GM18517 (cell line): ENCODE results near the gene HPS3.

Experiments used
- ATAC-seq: cut with Tn5 transposase; IDR thresholded peaks from one replicate; pipeline ENCODE4 v1.9.1; 2021; ENCODE audit warnings: mild to moderate bottlenecking, moderate library complexity; ENCODE audit not compliant: unreplicated experiment

HPS3 gene

DNA sequence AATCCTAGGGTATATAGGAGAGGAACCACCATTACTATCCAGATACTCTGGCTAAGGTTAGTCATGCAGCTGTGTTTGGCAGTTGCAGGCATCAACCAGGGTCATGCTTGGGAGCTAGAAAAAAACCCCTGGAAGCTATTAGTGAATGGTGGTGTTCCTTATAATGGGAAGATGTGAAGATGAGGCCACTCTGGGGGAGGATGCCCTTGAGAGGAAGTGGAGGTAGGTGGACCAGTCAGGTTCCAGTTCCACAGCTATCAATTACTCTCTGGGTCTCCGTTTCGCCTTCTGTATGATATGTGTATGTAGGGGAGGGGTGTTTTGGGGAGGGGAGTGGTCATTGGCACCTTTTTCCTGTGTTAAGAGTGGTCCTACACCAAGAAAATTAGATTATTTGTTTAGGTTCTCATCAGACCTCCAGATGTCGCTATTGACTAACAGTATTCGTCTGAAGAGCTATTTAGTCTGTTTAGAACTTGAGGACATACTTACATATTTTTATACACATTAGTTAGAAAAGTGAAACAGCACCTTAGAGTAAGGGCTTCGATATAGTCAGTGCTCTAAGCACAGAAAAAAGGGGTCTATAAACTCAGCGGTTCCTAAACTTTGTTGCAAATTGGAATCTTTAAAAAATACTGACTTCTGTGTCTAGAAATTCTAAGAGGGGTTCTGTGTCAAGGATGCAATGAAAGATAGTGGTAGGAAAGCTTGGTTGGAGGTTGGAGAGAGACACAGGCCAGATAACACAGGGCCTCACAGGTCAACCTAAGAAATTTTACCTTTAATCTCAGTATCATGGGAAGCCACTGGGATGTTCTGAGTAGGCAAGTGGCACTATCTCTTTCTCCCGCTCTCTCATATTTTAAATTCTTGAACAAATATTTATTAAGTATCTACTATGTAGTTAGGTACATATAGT is 9.1 kb upstream of the HPS3 start:
- ATAC-seq: peak; percentile 49

DNA sequence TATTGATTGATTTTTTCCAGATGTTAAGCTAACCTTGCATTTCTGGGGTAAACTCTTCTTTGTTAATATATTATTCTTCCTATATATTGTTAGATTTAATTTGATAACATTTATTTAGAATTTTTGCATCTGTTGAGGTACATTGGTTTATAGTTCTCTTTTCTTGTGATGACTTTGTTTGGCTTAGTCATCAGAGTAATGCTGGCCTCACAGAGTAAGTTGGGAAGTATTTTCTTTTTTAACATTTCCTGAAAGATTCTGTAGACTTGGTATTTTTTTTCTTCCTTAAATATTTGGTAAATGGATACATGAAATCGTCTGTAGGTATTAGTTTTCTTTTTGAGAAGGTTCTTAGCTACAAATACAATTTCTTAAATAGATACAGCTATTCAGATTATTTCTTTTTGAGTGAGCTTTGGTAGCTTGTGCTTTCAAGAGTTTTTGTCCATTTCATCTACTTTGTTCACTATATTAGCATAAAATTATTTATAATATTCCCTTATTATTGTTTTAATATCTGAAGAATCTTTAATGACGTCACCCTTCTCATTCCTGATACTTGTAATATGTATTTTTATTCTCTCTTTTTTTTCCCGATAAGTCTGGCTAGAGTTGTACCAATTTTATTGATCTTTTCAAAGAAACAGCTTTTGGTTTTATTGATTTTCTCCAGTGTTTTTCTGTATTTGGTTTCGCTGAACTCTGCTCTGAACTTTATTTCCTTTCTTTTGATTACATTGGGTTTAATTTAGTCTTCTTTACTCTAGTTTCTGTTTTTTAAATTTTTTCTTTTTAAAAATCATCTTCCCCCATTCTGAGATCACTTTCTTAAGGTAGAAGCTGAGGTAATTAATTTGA is 6.5 kb upstream of the HPS3 start:
- ATAC-seq: no peak

DNA sequence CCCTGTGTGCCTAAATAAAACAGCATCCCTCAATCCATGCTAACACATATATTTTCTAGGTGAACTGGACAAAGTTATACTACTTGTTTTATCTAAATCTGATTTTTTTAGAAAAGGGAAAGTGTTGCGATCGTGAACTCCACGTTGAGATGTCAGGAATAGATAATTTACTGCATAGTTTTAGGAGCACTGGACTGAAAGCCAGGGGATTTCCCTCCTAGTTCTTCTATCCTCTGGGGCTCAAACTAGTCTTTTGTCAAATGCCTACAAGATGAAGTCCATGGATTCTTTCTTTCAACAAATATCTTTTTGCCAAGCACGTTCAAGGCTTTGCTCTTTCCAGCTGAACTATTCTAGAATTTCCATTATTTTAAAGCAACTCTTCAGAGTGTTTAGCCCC is 617 bp upstream of the HPS3 start:
- no peak for ATAC-seq

DNA sequence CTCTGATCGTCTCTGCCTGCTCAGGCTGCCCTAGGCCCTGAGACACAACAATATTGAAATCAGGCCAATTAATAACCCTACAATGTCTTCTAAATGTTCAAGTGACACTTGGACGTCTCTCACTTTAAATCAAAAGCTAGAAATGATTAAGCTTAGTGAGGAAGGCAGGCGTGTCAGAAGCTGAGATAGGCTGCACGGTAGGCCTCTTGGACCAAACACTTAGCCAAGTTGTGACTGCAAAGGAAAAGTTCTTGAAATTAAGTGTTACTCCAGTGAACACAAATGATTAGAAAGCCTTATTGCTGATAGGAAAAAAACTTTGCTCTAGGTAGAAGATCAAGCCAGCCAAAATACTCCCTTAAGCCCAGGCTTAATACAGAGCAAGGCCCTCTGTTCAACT is 2.2 kb downstream of the HPS3 start:
- no peak for ATAC-seq

DNA sequence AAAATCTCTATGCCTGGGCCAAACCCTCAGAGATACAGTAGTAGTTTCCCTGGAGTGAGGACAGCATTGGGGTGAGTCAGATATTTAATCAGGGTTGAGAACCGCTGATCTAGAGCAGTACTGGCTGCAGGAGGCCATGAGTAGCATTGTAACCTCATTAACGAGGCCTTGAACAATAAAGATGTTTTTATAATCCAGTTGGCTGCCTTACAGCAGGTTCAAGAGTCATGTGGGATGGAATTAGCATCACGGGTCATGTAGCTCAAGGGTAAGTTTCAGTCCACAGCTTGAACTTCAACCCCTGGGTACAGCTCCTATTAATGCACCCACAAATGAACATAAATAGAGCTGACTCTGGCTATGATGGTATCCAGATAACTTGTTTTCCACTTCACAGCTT is 5.1 kb downstream of the HPS3 start:
- no peak for ATAC-seq

DNA sequence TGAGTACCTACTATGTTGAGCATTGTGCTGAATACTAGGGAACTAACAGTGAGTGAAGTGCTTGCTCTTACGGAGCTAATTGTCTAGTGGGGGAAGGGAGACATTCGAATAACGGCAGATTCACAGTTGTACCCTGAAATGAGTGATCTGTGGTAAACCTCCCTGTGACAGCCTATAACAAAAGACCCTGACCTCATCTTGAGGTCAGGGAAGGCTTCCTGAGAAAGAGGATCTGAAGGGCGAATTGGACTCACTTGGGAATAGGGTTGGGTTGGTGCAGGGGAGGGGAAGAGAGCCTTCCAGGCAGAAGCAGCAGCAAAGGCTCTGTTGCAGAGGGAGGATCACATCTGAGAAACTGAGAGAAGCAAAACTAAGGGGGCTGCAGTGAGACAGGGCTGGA is 13.2 kb downstream of the HPS3 start:
- no peak for ATAC-seq

DNA sequence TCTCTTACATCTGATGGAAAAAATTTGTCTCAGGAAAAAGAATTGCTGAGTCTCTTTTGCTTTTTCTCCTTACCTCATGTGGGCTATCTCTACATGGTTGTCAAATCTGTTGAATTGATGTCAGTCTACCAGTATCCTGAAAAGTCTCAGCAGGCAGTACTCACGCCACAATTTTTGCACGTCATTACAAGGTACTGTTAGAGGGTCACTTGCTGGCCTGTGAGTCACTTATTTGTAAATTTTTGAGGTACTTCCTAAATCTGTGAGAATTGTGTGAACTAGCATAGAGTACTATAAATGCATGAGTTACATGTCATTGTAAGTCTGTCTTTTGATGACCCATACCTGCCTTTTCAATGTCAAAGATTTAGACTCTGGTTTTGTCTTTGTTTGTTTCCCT is 15.9 kb downstream of the HPS3 start:
- ATAC-seq: no peak

DNA sequence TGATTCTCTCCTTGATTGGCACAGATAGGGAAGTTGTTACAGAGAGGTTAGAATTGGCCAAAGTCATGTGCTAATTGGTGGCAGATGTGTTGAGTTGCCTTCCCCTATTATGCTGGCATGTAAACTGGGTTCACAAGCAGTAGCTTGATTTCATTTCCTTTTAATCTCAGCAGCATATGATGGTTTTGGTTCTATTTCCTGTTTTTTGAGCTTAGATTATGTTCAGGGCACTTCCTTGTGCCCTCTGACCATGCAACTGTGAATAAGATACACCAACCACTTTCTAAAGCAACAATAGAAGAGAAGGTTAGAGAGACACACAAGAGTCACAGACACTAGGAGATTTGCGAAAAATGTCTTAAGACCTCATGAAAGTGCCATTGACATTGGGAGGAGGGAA is 16.5 kb downstream of the HPS3 start:
- ATAC-seq: peak; percentile 96

DNA sequence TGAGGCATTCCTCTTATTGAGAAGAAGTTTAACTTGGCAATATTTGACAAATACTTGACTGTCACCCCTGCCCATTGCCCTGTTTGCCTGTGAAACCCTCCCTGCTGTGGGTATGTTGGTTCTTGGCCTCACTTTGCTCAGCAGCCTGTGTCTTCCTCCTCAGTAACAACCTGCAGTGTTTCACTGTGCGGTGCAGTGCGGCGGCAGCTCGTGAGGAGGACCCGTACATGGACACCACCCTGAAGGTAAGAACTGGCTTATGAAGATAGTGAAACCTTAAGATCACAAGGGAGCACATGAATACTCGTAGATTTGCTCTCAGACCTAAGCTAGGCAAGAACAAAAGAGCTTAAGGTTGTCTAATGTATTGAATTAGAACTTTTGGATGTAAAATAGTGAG is 21.0 kb downstream of the HPS3 start:
- no peak for ATAC-seq

DNA sequence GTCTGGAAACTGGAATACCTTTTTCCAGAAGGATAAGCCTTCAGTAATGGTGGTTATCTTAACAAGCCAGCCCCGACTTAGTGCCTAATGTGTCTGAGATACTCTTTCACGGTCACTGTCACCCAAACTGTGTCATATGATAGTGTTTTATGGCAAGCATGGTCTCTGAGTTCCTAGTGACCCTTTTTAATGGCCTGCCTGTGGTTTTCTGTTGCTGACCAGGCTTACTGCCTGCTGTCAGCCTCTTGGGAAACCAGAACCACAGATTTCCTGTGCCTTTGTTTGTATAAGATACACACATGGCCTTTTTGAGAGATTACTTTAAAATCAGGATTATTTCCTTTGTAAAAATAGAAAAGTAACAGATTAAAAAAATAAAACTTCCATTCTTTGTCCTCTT is 22.4 kb downstream of the HPS3 start:
- no peak for ATAC-seq

DNA sequence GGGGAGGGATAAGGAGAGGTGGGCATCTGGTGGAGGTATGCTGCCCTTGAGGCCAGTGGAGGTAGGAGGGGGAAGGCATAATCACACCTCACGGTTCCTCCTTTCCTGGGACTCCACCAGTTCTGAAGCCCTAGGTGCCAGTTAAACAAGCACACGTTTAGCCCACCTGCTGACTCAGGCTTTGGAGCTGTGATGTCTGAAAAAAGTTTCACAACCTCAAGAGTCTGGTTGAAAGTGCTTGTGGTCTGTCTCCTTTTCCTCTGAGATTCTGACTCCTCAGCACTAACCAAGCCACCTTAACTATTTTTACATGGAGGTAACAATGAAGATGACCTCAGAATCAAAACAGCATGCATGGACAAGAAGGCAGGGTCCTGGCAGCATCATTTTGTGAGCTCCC is 23.0 kb downstream of the HPS3 start:
- ATAC-seq: peak; percentile 93

DNA sequence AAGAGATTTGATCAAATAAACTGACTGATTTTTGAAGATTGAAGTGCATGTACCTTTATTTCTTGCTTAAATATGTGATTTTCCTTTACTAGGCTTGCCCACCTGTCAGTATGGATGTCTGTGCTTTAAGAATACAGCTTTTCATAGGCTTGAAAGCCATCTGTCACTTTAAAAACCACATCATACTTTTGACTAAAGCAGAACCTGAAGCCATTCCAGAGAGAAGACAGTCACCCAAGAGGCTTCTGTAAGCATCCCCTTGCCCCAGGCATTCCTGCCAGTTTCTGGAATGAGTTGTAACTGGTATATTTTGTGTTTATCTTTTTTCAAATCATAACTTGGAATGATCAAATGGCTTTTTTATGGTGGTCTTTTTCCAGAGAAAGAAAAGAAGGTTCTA is 24.0 kb downstream of the HPS3 start:
- ATAC-seq: no peak

DNA sequence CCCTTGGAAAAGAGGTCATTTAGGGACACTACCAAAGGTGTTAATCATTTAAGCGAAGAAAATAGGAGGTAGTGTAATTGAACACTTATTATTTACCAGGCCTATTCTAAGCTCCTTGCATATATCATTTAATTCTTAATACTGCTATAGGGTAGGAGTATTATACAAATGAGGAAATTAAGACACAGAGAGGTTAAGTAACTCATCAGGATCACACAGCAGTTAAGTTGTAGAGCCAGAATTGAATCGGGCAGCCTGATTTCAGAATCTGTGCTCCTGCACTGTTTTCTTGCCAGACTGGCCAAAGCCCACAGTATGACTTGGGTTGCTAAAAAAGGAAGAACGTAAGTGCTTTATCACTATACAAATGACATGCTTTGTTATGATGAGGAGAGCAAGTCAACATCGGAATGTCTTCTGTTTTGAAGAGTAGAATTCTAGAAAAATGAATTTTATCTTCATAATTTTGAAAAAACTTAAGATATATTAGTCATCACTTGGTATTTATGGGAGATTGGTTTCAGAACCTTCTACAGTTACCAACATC is 31.4 kb downstream of the HPS3 start:
- ATAC-seq: no peak

DNA sequence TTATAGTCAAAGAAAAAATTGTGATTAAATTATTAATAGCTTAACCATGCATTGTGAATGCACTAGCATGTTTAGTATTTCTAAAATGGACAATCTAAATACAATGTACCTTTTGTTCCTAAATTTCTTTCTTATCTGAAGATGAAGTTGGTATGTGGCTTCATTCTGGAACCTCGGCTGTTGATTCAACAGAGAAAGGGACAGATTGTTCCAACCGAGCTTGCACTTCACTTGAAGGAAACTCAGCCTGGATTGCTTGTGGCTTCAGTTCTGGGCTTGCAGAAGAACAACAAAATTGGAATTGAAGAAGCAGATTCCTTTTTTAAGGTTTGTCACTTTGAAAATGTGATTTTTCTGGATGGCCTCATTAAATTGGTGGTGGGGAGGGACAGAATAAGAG is 32.6 kb downstream of the HPS3 start:
- ATAC-seq: no peak

DNA sequence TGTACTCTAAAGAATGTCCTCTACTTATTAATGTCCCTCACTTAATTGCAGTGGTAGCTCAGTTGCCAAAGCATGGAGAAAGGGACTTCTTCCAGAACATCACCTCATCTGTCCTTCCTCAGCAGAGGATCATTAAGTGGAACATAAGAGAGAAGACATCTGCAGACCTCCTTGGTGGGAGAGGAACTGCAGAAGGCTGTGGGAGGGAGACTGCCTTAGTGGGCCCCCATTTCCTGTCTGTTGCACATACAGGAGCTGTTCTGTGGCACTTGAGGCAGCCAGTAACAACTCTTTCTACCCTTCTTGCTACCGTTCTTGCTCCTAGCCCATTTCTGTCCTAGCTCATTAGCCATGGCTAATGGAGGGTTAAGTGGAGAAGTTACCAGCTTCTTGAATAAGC is 33.6 kb downstream of the HPS3 start:
- no peak for ATAC-seq

DNA sequence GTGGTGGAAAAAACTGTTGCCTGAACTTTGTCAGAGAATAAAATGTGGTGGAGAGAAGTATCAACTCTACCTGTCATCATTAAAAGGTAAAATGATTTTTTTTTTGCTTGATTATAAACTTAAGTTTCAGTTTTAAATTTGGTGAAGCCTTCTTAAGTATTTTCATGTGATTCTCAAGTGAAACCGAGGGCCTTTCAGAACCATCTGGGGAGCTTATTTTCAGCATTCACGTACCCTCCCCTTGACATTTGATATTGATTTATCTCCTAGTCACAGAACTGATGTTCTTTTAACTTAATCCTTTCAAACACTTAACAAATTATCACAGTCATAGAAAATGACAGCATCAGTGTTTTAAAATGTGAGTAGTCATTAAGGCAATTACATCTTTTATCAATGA is 38.5 kb downstream of the HPS3 start:
- ATAC-seq: no peak

DNA sequence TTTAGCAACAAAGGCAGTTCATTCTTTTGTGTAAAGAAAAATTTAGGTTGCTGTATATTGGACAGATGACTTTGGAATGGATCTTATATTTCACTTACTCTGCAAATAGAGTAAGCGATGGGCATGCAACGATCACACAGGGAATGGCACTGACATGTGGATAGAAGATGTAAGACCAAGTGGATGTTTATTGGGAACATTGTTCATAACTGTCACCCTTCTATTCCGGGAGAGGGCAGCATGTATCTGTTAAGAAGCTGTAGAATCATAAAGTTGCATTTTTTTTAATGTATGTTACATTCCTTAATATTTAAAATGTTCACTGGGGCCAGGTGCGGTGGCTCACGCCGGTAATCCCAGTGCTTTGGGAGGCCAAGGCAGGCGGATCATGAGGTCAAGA is 41.2 kb downstream of the HPS3 start:
- no peak for ATAC-seq

DNA sequence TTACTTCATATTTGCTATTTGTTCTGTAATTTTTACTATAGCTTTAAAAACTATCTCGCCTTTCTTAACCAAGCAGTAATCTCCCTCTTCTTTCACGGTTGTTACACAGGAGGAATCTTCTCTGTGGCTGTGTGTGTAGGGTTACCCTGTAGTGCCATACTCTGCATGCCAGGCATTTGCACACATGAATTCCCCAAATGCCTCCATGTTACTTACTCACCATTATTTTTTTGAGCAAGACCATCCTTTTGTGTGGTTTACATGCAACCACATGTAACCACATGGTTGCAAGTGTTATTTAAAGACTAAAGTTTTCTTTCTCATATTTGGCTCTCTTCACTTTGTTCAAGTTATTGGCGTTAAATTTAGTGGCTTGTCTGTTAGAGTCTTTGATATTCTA is 45.5 kb downstream of the HPS3 start:
- peak; percentile 93 for ATAC-seq

DNA sequence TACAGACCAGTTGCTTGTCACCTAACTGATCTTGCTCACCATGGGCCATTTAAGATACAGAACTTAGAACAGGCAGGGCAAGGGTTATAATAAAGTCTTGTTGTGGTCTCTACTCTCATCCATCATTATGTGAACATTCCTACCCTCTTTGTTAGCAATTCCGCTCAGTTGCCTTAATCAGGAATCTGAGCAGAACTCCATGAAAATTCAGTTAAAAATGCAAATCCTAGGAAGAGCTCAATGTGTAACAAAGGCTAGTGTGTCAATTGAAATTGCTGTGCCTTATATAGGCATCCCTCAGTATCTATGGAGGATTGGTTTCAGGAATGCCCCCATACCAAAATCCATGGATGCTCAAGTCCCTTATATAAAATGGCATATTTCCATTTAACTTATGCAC is 47.7 kb downstream of the HPS3 start:
- ATAC-seq: no peak

DNA sequence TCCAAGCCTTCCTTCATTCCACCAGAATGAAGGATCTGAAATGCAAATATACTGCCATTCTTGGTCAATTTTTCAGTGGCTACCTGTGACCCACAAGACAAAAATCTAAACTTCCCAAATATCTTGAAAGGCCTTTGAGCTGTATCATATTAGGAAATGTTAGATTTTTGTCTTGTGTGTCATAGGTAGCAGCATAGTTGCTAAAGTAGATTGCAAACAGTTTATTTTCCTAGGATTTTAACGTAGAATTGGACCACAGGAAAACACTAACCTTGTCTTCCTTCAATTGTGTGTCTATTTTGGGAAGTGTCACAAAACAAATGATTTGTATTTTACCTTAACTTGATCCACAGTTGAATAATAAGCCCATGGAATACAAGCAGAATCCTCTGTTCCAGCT is 49.8 kb downstream of the HPS3 start:
- ATAC-seq: no peak

DNA sequence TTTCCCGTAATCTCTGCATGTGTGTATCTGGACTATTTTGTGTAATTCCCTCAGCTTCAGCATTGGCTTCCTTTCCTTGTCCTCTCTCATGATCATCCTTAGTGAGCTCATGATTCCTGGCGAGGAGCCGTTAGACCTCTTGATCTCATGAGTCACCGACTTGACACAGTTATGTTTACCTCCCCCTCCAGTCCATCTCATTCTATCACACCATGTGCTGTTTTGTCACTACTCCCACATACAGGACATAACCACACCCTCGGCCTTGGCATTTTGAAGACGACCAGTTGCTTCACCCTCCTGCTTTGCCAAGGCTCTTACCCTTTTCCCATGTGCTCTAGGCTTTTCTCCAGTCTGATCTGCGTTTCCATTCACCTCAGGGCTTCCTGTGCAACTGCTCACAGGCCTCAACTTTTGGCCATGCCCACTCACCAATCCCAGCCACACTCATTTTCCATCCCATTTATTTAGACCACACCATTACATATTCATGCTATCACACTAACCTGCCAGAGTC is 50.7 kb downstream of the HPS3 start:
- no peak for ATAC-seq

DNA sequence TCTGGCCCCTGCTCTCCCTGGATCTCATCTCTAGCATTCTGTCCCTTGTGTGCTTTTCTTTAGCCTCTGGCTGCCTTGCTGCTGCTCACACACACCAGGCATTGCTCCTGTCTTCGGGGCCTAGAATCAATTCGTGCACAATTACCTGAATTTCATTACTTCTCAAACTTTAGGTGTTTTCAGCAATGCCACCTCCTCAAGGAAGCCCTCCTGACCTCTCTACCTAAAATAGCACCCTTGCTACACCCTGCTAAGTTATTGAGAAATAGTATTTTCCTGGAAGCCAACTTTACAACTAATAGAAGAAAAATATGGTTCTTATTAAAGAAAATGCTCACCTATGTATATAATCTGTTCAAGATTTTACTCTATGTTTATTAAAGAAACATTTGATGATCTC is 51.7 kb downstream of the HPS3 start:
- no peak for ATAC-seq
